ENCODE results near the gene FHIT.

Gene FHIT

DNA sequence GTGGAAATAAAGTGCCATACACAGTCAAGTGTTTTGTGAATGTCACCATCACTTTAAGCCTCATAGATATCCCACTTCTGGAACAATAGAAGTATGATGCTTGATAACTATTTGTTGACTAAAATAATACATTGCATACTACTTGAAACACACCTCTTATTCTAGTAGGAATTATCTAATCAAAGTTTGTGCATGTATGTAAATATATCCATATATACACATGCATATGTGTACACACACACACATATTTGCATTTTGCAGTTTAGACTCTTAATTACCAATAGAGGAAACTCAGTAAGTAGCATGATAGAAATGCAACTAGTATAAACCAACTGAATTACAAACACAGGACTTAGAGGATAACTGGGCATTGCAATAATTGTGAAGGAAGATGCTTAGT, 1084.1 kb downstream of the FHIT start:
- Histone ChIP-seq H3K4me3 (ENCODE audit: low read depth, low read length) (no peak overlapping the region), H3K36me3 (replicated peaks) (no peaks in the 10 kb centered on the region), H3K27me3 (replicated peaks) (no peaks in the 10 kb centered on the region), H3K27ac (no peak overlapping the region)
- no peak for DNase-seq
- TF ChIP-seq, protein P1, sequence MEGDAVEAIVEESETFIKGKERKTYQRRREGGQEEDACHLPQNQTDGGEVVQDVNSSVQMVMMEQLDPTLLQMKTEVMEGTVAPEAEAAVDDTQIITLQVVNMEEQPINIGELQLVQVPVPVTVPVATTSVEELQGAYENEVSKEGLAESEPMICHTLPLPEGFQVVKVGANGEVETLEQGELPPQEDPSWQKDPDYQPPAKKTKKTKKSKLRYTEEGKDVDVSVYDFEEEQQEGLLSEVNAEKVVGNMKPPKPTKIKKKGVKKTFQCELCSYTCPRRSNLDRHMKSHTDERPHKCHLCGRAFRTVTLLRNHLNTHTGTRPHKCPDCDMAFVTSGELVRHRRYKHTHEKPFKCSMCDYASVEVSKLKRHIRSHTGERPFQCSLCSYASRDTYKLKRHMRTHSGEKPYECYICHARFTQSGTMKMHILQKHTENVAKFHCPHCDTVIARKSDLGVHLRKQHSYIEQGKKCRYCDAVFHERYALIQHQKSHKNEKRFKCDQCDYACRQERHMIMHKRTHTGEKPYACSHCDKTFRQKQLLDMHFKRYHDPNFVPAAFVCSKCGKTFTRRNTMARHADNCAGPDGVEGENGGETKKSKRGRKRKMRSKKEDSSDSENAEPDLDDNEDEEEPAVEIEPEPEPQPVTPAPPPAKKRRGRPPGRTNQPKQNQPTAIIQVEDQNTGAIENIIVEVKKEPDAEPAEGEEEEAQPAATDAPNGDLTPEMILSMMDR (IDR thresholded peaks at IDR 0.05; ENCODE audit: low read depth, low read length, missing control alignments): no peak
- in situ Hi-C loops (cut with HindIII; ENCODE audit: low pct_ligation_motif_present, low sequenced_read_pairs): no loop called here

DNA sequence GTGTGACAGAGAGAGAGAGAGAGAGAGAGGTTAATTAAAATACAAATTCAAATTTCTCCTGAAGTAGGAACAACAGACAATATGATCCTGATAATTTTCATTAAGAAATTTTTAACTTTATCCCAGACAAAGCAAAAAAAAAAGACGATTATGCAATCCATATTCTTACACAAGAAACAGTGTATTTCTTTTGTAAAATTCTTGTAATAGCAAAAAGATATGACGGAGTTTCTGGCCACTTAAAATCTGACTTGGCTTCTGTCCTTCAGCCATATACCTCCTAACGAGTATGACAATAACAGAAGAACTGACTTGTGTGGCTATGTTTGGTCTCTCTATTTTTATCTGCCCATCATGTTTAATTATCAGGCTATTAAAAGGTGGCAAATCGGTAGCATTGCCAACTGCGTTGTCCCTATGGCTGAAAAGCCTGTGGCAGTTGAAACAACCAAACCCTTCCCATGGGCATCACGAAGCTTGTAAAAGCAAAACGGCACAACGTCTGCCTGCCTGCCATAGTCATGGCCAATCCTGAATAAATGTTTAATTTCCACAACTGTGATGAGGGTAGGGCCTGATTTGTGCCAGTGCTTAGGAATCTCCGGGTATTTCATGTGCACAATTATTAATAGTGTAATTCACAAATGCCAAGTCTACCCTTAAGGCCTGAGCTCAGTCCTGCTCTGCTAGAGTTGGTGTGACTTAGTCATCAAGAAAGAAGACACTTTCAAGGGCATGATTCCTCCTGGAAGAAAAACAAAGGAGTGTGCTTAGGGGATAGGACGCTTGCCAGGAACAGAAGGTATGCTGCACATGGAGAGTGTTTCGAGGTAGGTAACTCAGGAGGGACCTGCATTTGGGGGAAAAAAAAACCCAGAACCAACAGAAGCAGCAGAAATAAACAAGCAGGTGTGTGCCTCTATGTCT, 1090.2 kb downstream of the FHIT start:
- TF ChIP-seq, protein P1 (IDR thresholded peaks at IDR 0.05; ENCODE audit: low read depth, low read length, missing control alignments): no peak
- H3K36me3 ChIP-seq (replicated peaks): no peaks in the 10 kb centered on the region
- DNase-seq: no peak
- in situ Hi-C loops (cut with HindIII; ENCODE audit: low pct_ligation_motif_present, low sequenced_read_pairs): no loop called here
- H3K27ac ChIP-seq: no peak overlapping the region
- H3K4me3 ChIP-seq (ENCODE audit: low read depth, low read length): no peak overlapping the region
- no peaks in the 10 kb centered on the region for H3K27me3 ChIP-seq (replicated peaks)

DNA sequence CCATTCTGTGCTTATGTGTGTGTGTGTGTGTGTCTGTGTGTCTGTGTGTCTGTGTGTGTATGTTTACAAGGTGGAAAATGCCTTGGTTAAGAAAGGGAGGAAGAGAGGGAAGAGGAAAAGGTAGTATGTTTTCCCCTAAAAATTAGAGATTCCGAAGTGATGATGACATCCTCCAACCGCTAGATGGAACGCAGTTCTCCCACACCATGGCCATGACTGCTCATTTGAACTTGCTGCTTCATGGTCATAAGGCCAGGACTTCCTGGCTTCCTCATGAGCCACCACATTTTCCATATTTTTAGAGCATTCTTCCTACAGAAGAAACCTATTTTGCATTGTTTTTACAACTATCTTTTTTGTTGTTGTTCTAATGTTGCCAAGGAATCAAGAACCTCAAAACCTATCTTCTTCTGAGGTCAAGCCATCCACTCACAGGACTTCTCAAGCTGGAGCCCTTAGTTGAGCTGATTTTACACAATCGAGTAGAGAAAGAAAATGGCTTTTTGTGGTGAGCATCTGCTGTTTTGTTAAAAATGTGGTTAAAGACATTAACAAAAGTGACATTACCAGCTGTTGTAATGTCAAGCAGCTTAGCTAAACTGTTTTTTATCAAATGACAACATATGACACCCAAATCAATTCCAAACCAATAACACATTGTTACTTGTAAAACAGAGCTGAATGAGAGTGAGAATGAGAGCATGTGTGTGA, 1091.0 kb downstream of the FHIT start:
- Histone ChIP-seq H3K27me3 (replicated peaks) (no peaks in the 10 kb centered on the region), H3K36me3 (replicated peaks) (no peaks in the 10 kb centered on the region), H3K27ac (no peak overlapping the region), H3K4me3 (ENCODE audit: low read depth, low read length) (no peak overlapping the region)
- TF ChIP-seq, protein P1 (IDR thresholded peaks at IDR 0.05; ENCODE audit: low read depth, low read length, missing control alignments): no peak
- in situ Hi-C loops (cut with HindIII; ENCODE audit: low pct_ligation_motif_present, low sequenced_read_pairs): no loop called here
- DNase-seq: no peak

DNA sequence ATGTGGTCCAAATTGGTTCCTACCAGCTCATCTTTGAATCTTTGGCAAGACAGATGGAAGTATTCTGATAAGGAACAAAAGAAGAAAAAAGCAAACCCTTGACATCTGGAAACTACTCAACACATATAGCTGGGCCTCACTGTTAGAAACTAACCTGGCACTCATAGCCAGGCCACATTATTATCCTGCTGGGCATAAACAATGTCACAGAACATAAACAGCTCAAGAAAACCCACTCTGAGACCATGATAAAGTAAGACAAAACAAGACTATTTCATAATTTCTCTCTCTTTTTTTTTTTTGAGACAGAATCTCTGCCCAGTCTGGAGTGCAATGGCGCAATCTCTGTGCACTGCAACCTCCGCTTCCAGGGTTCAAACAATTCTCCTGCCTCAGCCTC, 1093.2 kb downstream of the FHIT start:
- Histone ChIP-seq H3K27me3 (replicated peaks) (no peaks in the 10 kb centered on the region), H3K27ac (no peak overlapping the region), H3K36me3 (replicated peaks) (no peaks in the 10 kb centered on the region), H3K4me3 (ENCODE audit: low read depth, low read length) (no peak overlapping the region)
- no peak for DNase-seq
- TF ChIP-seq, protein P1 (IDR thresholded peaks at IDR 0.05; ENCODE audit: low read depth, low read length, missing control alignments): no peak
- in situ Hi-C loops (cut with HindIII; ENCODE audit: low pct_ligation_motif_present, low sequenced_read_pairs): no loop called here

DNA sequence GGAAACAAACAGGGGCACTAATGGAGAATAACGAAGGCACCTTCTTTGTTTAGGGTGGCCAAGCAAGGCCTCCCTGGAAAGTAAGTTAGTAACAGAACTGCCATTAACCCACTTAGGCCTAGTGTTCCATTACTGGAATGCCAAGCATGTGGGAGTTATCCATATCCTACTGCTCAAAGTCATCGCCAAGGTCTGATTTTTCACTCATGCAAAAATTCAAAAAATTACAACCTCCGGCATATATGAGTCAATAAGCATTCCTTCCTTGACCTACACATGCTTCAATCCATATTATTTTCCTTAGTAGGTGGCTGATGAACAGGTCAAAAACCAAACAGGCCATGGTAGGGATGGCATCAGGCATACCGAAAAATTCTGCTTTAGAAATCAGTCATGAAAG, 1097.2 kb downstream of the FHIT start:
- H3K27me3 ChIP-seq (replicated peaks): no peaks in the 10 kb centered on the region
- no peak for DNase-seq
- no peaks in the 10 kb centered on the region for H3K36me3 ChIP-seq (replicated peaks)
- TF ChIP-seq, protein P1 (IDR thresholded peaks at IDR 0.05; ENCODE audit: low read depth, low read length, missing control alignments): no peak
- H3K27ac ChIP-seq: no peak overlapping the region
- no peak overlapping the region for H3K4me3 ChIP-seq (ENCODE audit: low read depth, low read length)
- in situ Hi-C loops (cut with HindIII; ENCODE audit: low pct_ligation_motif_present, low sequenced_read_pairs): no loop called here
